GM06990 (cell line): ENCODE measurements around the gene RIPOR3.

ENCODE experiments used
- DNase-seq: peaks from one replicate; pipeline ENCODE4 v3.0.0-alpha.2; 2011; ENCODE audit not compliant: insufficient read length; ENCODE audit errors: extremely low read depth
- H3K27me3 ChIP-seq: replicated peaks from 2 replicates; pipeline ENCODE4 v1.6.0; 2011; ENCODE audit warnings: low read length; ENCODE audit not compliant: control insufficient read depth, insufficient read depth
- H3K36me3 ChIP-seq: 2 replicates; pipeline ENCODE4 v1.5.1; 2011; ENCODE audit warnings: low read length; ENCODE audit not compliant: control insufficient read depth, insufficient read depth
- H3K4me3 ChIP-seq: replicated peaks from 2 replicates; pipeline ENCODE4 v1.5.1; 2011; ENCODE audit warnings: low read depth, mild to moderate bottlenecking, control low read depth, low read length
- CTCF ChIP-seq: IDR thresholded peaks from 2 replicates; pipeline ENCODE4 v1.5.1; 2011; ENCODE audit warnings: low read length, control low read depth, mild to moderate bottlenecking, inconsistent platforms; ENCODE audit not compliant: insufficient read depth, poor library complexity, severe bottlenecking

The RIPOR3 gene

GRCh38 chr20:50635014-50635557 lies 56.3 kb downstream of the RIPOR3 start:
- Histone ChIP-seq H3K36me3 (no peaks in the 10 kb centered on the region), H3K27me3 (no peaks in the 10 kb centered on the region; the same call in none of the 2 replicates), H3K4me3 (no peak overlapping the region)
- DNase-seq = no peak
- no peak for TF ChIP-seq CTCF

- no peak overlapping the region for H3K4me3 ChIP-seq
- no peak for TF ChIP-seq CTCF
- no peaks in the 10 kb centered on the region; the same call in none of the 2 replicates for H3K27me3 ChIP-seq
- DNase-seq = no peak
- H3K36me3 ChIP-seq = no peaks in the 10 kb centered on the region
Measured at GRCh38 chr20:50634191-50634590, 57.2 kb downstream of the RIPOR3 start.

GRCh38 chr20:50633361-50633760 lies 58.0 kb downstream of the RIPOR3 start:
- Histone ChIP-seq H3K4me3 (no peak overlapping the region), H3K36me3 (no peaks in the 10 kb centered on the region), H3K27me3 (no peaks in the 10 kb centered on the region; the same call in 1 of the 2 replicates)
- TF ChIP-seq CTCF = no peak
- DNase-seq = no peak

DNA sequence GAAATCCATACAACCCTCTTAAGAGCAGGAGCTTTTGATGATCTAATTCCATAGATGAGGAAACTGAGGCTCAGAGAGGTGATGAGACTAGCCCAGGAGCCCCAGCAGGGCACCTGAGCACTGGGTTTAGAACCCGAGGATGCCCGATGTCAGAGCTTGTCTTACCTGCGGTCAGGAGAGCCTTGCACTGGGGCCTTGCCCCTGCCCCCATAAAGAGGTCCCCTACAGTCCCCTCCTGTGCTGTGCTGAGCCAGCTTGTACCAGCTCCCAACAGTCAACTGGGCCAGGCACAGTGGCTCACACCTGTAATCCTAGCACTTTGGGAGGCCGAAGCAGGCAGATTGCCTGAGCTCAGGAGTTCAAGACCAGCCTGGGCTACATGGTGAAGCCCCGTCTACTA lies 58.6 kb downstream of the RIPOR3 start:
- DNase-seq = no peak

GRCh38 chr20:50632236-50632635 lies 59.1 kb downstream of the RIPOR3 start:
- H3K36me3 ChIP-seq = no peaks in the 10 kb centered on the region
- no peak overlapping the region for H3K4me3 ChIP-seq
- TF ChIP-seq CTCF = no peak
- H3K27me3 ChIP-seq = no peaks in the 10 kb centered on the region; the same call in 1 of the 2 replicates
- DNase-seq = no peak

More for the DNA sequence above, 58.6 kb downstream of the RIPOR3 start:
- H3K36me3 ChIP-seq = no peaks in the 10 kb centered on the region
- no peak overlapping the region for H3K4me3 ChIP-seq
- TF ChIP-seq CTCF = no peak
- H3K27me3 ChIP-seq = no peaks in the 10 kb centered on the region; the same call in 1 of the 2 replicates
